Activated CD8-positive, alpha-beta memory T cell treated with anti-CD3 and anti-CD28 coated beads for 24 hours (primary cell): Measurements from ENCODE around the gene XPNPEP1.

Experiments
- DNase-seq: peaks from one replicate; pipeline ENCODE4 v3.0.0-alpha.2; 2020

XPNPEP1 gene

GRCh38 chr10:109892117-109892516, 31.2 kb downstream of the XPNPEP1 start:
- no peak for DNase-seq

DNA sequence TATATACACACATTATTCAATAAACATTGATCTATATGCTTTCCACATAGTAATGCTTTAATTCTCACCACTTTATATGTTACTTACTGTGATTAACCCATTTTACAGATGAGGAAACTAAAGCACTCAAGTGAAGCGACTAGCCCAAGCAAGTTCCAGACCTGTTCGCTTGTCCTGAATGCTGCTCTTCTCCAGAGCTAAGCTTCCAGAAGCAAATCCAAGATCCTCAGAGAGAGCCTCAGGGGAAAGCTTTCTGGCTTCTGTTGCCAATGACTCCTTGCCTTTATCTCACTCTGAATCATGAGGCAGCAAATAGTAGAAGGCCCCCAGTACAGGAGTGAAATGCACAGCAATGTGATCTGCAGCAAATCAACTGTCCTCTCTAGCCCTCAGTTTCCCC, 32.2 kb downstream of the XPNPEP1 start:
- DNase-seq: peak; percentile 30

DNA sequence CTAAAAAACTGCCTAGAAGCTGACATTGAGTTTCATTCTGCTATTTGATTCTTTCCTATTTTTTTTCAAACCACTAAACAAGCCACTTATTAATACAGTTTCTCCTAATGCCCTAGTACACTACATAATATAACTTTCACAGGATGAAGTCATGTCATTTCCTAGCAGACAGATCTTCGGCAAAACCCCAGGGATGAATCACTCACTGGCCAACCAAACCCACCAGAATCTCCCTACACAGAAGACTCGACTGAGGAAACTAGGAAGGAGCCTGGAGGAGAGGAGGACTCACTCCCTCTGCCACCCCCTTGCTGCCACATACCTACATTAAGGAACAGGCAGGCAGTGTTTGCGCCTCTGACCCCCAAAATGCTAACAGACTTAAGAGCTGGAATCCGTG, 33.4 kb downstream of the XPNPEP1 start:
- peak; percentile 43 for DNase-seq

DNA sequence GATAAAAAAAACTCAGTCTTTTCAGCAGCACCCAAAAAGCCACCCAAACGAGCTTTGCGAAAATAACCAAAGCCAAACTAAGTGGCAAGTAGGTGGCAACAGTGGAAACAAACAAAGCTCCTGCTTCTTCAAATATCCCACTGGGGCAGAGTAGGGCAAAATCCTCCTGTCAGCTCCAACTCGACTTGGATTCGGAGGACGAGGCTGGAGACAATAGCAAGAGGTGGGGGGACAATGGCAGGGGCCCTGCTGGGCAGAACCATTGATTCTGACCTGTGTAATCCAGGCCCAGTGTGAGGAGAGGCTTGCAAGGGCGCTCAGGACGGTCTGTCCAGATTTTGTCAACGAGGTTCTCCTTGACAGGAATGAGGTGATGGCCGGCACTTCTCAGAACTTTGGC, 35.5 kb downstream of the XPNPEP1 start:
- peak; percentile 47 for DNase-seq

DNA sequence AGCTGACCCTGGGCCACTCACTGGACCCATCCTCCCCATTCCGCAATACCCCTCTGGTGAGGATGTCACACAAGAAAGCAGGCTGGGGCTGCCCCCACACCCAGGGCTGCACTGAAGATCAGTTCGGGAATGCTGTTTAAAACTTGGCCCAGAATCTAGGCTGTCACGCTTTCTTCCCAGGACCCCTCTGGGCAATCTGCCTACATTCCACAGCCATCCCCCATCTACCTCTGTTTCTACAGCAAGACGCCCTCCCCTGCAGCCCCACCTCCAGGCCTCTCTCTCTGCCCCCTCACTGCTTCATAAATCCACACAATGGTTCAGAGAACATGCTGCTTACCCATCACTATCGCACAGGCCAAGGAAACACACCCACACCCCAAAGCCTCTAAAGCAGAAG, 36.1 kb downstream of the XPNPEP1 start:
- peak; percentile 15 for DNase-seq

GRCh38 chr10:109886781-109887140, 36.5 kb downstream of the XPNPEP1 start:
- DNase-seq: no peak

GRCh38 chr10:109886037-109886780, 37.1 kb downstream of the XPNPEP1 start:
- DNase-seq: peak; percentile 48

DNA sequence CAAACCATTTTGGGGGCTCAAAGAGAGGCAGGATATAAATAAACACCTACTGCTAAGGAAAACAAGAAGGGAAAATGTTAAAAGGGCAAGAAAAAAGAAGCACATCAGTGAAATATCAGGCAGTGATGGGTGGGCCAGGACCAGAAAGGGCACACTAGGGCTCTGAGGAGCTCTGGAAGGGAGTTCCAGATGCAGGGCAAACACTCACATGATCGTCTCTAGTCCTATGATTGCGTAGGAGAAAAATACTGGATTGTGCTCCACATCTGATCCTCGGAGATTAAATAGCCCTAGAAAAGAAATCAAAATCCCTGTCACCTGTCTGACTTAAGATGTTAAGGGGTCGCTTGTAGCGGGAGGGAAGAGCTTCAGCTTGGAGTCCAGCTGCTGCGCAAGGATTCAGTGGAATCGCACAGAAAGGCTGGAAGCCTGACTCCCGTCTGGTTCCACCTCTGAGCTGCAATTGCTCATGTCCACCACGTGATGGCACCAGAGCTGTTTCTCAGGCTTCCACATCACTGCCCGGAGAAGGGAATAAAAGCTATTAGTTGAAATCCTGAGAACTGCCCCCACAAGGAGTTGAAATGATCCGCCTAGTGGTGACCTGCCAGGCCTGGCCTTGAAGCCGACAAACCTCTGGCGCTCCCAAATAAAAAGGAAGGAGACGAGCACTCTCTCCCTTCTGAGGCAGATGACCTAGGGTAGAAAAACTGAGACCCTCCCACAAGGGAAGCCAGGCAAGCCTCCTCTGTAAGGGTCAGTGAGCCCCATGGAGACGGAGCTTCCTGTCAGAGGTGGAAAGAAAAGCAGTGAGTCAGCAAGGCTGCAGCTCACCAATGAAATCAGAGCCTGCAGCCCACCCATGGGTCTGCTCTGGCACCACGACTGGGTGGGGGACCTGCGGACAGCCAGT, 39.2 kb downstream of the XPNPEP1 start:
- DNase-seq: peak; percentile 83

DNA sequence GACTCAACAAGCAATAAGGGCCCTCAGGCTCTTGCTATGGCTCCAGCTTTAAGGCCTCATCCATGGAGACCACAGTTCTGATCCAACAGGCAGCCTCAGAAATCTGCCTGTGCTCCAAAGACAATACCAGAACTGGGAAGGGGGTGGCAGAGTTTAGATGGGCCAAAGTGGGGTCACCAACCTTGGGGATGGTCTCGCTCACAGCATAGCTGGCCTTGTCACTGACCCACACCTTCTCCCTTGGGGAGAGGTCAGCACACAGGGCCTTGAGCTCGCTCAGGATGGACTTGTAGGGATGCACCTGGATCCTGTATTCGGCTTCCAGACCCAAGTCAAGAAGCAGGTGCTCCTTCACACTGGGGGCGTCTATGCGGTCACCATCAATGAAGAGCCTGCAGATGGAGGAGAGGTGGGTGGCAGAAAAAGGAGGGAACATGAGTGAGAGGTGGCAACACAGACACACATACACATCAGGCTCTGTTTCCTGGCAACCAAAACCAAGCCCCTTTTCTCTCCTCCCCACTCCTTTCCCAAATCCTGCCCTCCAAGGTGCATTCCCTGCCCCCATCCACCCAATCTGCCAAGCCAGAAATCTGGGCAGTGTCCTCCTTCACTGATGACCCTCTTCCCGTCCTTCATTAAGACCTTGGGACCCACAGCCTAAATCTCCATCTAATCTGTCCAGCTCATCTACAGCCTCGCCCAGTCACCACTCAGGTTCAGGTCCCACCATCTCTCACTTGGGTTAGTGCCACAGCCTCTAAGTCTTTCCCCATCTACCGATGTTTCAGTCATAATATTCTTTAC, 40.9 kb downstream of the XPNPEP1 start:
- peak; percentile 49 for DNase-seq

DNA sequence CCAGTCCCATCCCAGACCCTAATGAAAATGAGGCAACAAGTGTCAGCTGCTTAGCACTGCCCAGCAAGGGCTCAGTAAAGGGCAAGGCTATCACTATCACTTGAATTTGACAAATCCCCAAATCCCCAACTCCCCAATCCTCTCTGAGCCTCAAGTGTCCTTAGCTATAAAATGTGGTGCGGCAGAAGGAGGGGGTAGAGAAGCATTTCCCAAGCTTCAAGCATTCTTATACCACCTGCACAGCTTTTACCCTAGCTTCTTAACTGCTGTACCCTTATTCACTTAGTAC, 41.6 kb downstream of the XPNPEP1 start:
- DNase-seq: no peak

GRCh38 chr10:109880886-109881768, 42.2 kb downstream of the XPNPEP1 start:
- peak; percentile 35 for DNase-seq

DNA sequence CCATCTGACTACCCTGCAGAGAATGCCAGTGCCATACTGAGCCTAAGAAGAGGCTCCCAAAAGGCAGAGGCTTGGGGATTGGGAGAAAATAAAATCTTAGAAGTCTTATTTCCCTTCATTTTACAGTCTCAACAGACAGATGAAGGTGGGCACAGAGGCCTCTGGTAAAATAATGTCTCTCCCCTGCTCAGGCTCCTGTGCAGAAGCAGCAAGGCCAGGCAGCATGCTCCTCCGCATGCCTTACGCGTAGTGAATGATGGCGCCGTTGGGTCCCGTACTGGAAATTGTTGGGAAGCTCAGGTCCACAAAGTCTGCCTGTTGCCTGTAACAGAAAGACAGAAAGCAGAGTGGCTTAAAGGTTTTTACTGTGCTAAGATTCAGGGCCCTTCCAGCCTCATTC, 45.8 kb downstream of the XPNPEP1 start:
- no peak for DNase-seq

GRCh38 chr10:109875828-109876821, 47.2 kb downstream of the XPNPEP1 start:
- DNase-seq: no peak

DNA sequence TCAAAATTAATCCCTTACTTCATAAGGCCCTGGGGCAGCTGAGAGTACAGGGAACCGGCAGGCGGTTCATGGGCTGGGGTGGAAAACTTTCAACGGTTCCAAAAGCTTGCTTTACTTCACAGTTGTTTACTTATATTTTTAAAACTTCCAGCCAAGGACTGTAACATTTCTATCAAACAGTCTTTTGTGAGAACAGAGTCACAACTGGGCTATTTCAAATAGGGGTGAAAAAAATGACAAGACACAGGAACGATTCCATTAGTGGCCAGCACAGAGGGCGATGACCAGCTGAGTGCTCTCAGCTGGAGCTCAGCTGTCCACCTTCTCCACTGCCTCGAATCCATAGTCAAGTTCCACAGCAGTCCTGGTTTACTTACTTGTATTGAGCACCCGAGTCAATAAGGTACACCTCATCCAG, 48.2 kb downstream of the XPNPEP1 start:
- DNase-seq: peak; percentile 7

GRCh38 chr10:109871476-109871875, 51.8 kb downstream of the XPNPEP1 start:
- no peak for DNase-seq

DNA sequence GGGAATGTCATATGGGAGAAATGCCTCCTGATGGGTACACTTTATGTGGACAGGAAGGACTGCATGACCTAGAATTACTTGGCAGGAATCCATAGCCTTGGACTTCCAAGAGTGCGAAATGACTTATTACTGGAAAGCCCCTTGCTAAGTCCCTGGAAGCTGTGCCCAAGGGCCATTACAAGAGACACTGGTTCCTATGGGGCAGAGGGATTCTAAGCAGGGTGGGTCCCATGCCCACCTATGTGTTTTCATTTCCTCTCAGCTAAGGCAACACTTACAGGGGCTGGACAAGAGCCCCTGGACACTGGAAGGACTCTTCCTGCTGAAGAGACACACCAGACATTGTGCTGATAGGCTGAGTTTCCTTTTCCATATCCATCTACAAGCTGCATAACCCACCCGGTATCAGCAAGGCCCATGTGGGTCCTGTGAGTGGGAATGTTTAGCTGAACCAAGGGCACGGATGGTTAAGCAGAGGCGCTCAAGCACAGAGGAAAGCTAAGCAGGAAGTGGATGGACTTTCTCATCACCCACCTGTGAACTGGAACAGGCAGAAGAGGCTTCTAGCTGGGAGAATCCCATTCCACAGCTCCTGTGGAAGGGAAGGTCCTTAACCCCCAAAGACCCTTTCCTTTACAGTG, 56.2 kb downstream of the XPNPEP1 start:
- no peak for DNase-seq

- DNase-seq: no peak
These were observed 56.9 kb downstream of the XPNPEP1 start for GRCh38 chr10:109866168-109866994.

- no peak for DNase-seq
These were observed 59.5 kb downstream of the XPNPEP1 start for GRCh38 chr10:109863775-109864174.

- DNase-seq: no peak
These were observed 60.6 kb downstream of the XPNPEP1 start for GRCh38 chr10:109862738-109863137.

- DNase-seq: no peak
These were observed 61.3 kb downstream of the XPNPEP1 start for GRCh38 chr10:109862041-109862440.
